ENCODE results near the gene WDR46.

Gene WDR46

GRCh38 chr6:33317669-33318425 is 28.8 kb upstream of the WDR46 start, which contains the start of gene ZBTB22:
ZBTB22 (minus strand) TSS chr6:33317744; CDS start chr6:33316916, 828 bp downstream.
- Histone ChIP-seq H3K4me1 (ENCODE audit: insufficient read depth, low read length, severe bottlenecking) (peaks cover 51% of the 10 kb centered on the region), H3K27ac (ENCODE audit: low read depth, low read length, poor library complexity, severe bottlenecking) (peak within 1 kb of the TSS; percentile 97), H3K27me3 (ENCODE audit: insufficient read depth, low read length) (no peaks in the 10 kb centered on the region), H3K79me2 (ENCODE audit: insufficient read depth, low read length) (peaks cover 10% of the 10 kb centered on the region; the same call in 1 of the 2 replicates), H4K20me1 (ENCODE audit: insufficient read depth, low read length) (no peaks in the 10 kb centered on the region), H3K36me3 (ENCODE audit: insufficient read depth, low read length) (peaks cover 32% of the 10 kb centered on the region), H3K9me2 (ENCODE audit: low read depth, low read length) (no peaks in the 10 kb centered on the region), H3K9me3 (ENCODE audit: low read length) (no peaks in the 10 kb centered on the region), H3K9ac (ENCODE audit: low read length) (peak within 1 kb of the TSS; percentile 54), H3K4me2 (ENCODE audit: low read length) (peak within 1 kb of the TSS; percentile 93), H3F3A (ENCODE audit: insufficient read depth, low read length) (0 out of 2 replicates have a peak, but pooled peaks cover 4% of the 10 kb centered on the region), H2AFZ (ENCODE audit: low read length) (no peak within 1 kb of the TSS), H3K4me3 (ENCODE audit: low read depth, low read length, poor library complexity, severe bottlenecking) (peak within 1 kb of the TSS; percentile 66)
- TF ChIP-seq CTCF (IDR thresholded peaks at IDR 0.05; ENCODE audit: low read length) (no peak), EZH2 (IDR thresholded peaks at IDR 0.05; ENCODE audit: borderline replicate concordance, low read length) (no peak)

- Histone ChIP-seq H3K4me2 (ENCODE audit: low read length) (peak overlapping the region; percentile 53), H3K9ac (ENCODE audit: low read length) (no peak overlapping the region), H3K4me1 (ENCODE audit: insufficient read depth, low read length, severe bottlenecking) (peaks cover 53% of the 10 kb centered on the region), H3K79me2 (ENCODE audit: insufficient read depth, low read length) (peaks cover 11% of the 10 kb centered on the region), H3K4me3 (ENCODE audit: low read depth, low read length, poor library complexity, severe bottlenecking) (peak overlapping the region; percentile 66), H3K27me3 (ENCODE audit: insufficient read depth, low read length) (no peaks in the 10 kb centered on the region), H3K27ac (ENCODE audit: low read depth, low read length, poor library complexity, severe bottlenecking) (no peak overlapping the region), H3F3A (ENCODE audit: insufficient read depth, low read length) (0 out of 2 replicates have a peak, but pooled peaks cover 4% of the 10 kb centered on the region), H3K9me2 (ENCODE audit: low read depth, low read length) (no peaks in the 10 kb centered on the region), H2AFZ (ENCODE audit: low read length) (no peak overlapping the region), H3K36me3 (ENCODE audit: insufficient read depth, low read length) (peaks cover 34% of the 10 kb centered on the region), H4K20me1 (ENCODE audit: insufficient read depth, low read length) (no peaks in the 10 kb centered on the region), H3K9me3 (ENCODE audit: low read length) (no peaks in the 10 kb centered on the region)
- TF ChIP-seq EZH2 (IDR thresholded peaks at IDR 0.05; ENCODE audit: borderline replicate concordance, low read length) (no peak), CTCF (IDR thresholded peaks at IDR 0.05; ENCODE audit: low read length) (no peak)
Measured at GRCh38 chr6:33317419-33317668, 28.3 kb upstream of the WDR46 start.

GRCh38 chr6:33316603-33317418 is 27.8 kb upstream of the WDR46 start:
- Histone ChIP-seq H3K27ac (ENCODE audit: low read depth, low read length, poor library complexity, severe bottlenecking) (no peak overlapping the region), H3K36me3 (ENCODE audit: insufficient read depth, low read length) (peaks cover 40% of the 10 kb centered on the region), H3K4me2 (ENCODE audit: low read length) (peak overlapping the region; percentile 53), H3K4me1 (ENCODE audit: insufficient read depth, low read length, severe bottlenecking) (peaks cover 57% of the 10 kb centered on the region), H3K9ac (ENCODE audit: low read length) (no peak overlapping the region), H4K20me1 (ENCODE audit: insufficient read depth, low read length) (no peaks in the 10 kb centered on the region), H3K9me2 (ENCODE audit: low read depth, low read length) (no peaks in the 10 kb centered on the region), H2AFZ (ENCODE audit: low read length) (no peak overlapping the region), H3K27me3 (ENCODE audit: insufficient read depth, low read length) (no peaks in the 10 kb centered on the region), H3F3A (ENCODE audit: insufficient read depth, low read length) (0 out of 2 replicates have a peak, but pooled peaks cover 4% of the 10 kb centered on the region), H3K79me2 (ENCODE audit: insufficient read depth, low read length) (peaks cover 11% of the 10 kb centered on the region), H3K4me3 (ENCODE audit: low read depth, low read length, poor library complexity, severe bottlenecking) (peak overlapping the region; percentile 66), H3K9me3 (ENCODE audit: low read length) (no peaks in the 10 kb centered on the region)
- TF ChIP-seq CTCF (IDR thresholded peaks at IDR 0.05; ENCODE audit: low read length): no peak
- TF ChIP-seq EZH2 (IDR thresholded peaks at IDR 0.05; ENCODE audit: borderline replicate concordance, low read length): no peak
